Coronary artery (tissue), 2 donors: ENCODE measurements around the gene CEACAM18.
"Not testable (repeated sequence)": the region's sequence is repeated elsewhere in the genome, so short reads cannot be mapped to it uniquely, and the experiment has no call there.

Experiments
- DNase-seq: peaks from one replicate; pipeline ENCODE4 v3.0.0-alpha.2; 2017; ENCODE audit warnings: low spot score
- H3K27ac ChIP-seq, 2 donors: fragments of 200-600 bp; sonication (generic); one replicate each; pipeline ENCODE4 v1.5.1; 2016 to 2019
- H3K4me3 ChIP-seq: fragments of 200-600 bp; sonication (generic); 2 replicates; pipeline ENCODE4 v1.5.1; 2016; ENCODE audit warnings: mild to moderate bottlenecking, moderate library complexity
- TF ChIP-seq, protein P1 (sequence below): fragments of 200-600 bp; sonication (generic); IDR thresholded peaks from one replicate; pipeline ENCODE4 v1.5.1; 2019; ENCODE audit warnings: antibody characterized with exemption

The CEACAM18 gene

DNA sequence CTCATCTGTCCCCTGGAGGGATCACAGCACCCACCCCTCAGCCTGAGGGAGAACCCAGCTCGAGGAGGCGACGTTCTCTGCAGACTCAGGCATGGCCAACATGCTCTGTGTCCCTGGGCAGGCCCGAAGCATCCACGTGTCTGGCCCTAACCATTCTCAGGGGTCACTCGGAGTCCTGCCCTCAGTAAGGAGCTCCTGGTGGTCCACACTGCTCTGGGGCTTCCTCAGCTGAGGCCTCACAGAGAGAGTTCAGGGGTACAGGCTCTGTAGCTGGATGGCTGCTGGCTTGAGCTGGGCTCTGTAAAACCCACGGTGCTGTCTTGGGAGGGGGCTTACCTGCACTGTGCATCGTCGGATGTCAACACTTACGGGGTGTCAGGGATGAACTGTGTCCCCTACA is 15.7 kb upstream of the CEACAM18 start:
- peak; percentile 53 for DNase-seq
- H3K27ac ChIP-seq, result no peak overlapping the region

DNA sequence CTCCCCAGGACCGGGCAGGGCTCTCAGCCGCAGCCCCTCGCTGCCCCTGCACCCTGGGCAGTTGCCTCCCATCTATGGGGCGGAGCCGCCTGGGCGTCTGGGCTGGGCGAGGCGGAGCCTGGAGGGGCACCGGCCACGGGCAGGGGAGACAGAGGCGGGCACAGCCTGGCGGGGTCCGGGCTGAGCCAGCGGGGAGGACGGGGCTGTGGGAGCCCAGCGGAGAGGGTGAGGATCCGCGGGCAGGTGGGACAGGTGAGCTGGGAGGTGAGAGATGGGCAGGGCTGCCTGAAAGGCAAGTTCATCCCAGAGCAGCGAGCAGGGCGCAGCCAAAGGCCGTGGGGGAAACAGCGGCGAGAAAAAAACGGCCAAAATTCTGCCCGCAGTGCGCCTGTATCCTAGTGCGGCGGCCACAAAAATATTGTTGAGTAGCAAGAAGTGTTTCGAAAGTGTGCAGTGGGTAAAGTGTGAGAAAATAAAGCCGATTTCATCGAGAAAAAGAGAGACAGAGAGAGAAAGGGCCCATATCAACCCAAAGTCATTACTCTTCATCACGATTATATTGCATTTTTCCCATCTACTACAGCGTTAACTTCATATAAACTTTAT is 14.3 kb upstream of the CEACAM18 start:
- H3K27ac ChIP-seq, DNase-seq, H3K4me3 ChIP-seq: not testable (repeated sequence)

More for the DNA sequence above, 15.7 kb upstream of the CEACAM18 start:
- H3K4me3 ChIP-seq, result no peak overlapping the region
- TF ChIP-seq, protein P1, sequence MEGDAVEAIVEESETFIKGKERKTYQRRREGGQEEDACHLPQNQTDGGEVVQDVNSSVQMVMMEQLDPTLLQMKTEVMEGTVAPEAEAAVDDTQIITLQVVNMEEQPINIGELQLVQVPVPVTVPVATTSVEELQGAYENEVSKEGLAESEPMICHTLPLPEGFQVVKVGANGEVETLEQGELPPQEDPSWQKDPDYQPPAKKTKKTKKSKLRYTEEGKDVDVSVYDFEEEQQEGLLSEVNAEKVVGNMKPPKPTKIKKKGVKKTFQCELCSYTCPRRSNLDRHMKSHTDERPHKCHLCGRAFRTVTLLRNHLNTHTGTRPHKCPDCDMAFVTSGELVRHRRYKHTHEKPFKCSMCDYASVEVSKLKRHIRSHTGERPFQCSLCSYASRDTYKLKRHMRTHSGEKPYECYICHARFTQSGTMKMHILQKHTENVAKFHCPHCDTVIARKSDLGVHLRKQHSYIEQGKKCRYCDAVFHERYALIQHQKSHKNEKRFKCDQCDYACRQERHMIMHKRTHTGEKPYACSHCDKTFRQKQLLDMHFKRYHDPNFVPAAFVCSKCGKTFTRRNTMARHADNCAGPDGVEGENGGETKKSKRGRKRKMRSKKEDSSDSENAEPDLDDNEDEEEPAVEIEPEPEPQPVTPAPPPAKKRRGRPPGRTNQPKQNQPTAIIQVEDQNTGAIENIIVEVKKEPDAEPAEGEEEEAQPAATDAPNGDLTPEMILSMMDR, result no peak

DNA sequence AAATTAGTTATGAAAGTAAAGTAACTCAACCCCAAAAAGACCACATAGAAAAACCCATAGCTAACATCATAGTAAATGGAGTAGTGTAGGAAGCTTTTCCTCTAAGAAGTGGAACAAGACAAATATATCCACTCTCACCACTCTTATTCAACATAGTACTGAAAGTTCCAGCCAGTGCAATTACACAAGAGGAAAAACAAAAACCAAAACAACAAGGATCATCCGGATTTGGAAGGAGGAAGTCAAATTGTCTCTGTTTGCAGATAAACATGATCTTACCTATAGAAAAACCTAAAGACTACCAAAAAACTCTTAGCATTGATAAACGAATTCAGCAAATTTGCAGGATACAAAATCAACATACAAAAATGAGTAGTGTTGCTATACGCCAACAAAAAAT is 11.6 kb upstream of the CEACAM18 start:
- Histone ChIP-seq H3K4me3 (no peak overlapping the region), H3K27ac (no peak overlapping the region)
- TF ChIP-seq, protein P1, result no peak
- DNase-seq, result no peak

DNA sequence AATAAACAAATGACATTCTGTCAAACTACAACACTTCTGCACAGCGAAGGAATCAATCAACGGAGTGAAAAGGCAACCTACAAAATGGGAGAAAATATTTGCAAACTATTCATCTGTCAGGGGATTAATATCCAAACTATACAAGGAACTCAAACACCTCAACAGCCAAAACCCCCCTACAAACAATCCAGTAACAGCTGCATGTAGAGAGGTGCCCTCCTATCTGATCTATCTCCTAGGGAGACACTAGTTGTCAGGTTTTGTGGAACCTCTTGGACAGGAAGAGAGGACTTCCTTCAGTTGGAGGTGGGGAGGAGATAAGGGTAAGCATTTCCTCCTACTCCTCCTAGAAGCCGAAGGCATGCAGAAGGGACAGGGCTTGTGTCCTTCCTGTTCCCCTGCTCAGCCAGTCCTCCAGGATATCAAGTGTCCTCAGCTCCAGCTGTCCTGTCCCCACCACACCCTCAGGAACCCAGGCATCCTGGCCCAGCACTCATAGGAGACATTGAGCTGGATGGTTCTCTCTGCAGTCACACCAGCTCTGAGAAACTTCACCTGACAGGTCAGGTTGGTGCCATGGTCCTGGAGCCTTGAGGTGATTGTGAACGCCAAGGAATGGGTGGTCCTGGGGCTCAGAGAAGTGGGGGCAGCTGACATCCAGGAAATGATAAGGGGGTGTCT is 10.3 kb upstream of the CEACAM18 start:
- DNase-seq, result peak; percentile 46
- TF ChIP-seq, protein P1, result no peak
- Histone ChIP-seq H3K27ac (no peak overlapping the region), H3K4me3 (no peak overlapping the region)

DNA sequence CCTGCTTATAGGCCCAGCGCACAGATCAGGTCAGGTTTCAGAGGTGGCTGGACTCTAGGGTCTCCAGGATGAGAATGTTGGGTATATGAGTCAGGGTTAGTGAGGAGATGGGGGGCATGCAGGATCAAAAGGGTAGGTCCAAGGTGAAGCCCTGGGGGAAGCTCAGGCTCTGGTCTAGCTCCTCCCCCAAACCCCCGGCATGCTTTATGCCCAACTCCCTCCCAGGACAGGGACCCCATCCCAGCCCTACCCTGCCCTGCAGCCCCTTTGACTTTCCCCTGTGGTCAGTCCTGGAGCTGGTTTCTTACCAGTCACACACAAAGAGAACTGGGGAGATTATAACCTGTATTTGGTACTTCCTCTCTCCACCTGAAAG is 9.8 kb upstream of the CEACAM18 start:
- H3K27ac ChIP-seq, result no peak overlapping the region
- TF ChIP-seq, protein P1, result no peak
- no peak overlapping the region for H3K4me3 ChIP-seq
- no peak for DNase-seq

DNA sequence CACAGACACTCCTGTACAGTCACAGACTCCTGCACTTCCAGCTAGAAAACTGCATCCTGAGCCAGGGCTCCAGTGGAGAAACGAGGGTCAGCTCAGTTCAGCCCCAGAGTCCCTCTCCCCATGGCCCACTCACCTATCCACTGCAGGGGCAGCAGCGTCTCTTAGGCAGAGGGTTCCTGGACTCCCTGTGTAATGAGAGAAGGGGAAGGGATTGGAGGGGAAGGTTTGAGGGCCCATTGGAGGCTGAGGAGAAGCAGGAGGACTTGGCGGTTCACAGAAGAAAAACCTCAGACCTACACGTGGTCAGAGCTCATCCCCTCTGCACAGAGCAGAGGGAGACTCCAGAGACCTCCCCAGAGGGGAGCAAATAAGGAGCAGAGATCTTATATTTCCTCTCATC is 9.2 kb upstream of the CEACAM18 start:
- no peak for DNase-seq
- TF ChIP-seq, protein P1, result no peak
- H3K27ac ChIP-seq, result no peak overlapping the region
- H3K4me3 ChIP-seq, result no peak overlapping the region

DNA sequence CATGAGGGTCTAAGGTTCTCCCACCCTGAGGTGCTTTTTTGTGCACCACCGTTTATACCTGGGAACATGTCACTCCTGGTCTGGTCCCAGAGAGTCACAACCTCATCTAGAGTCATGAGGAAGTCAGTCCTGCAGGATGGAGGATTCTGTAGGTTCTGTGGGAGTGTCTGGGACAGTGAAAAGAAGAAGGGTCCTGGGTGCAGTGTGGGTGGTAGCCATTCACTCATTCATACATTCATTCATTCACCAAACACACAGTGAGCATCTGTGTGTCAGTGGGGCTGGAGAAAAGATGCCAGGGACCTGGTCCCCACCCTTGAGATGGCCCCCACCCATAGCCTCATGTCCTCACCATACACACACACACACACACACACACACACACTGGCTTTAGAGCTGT is 8.7 kb upstream of the CEACAM18 start:
- DNase-seq, result no peak
- TF ChIP-seq, protein P1, result no peak
- Histone ChIP-seq H3K4me3 (no peak overlapping the region), H3K27ac (no peak overlapping the region)
